Measurements from ENCODE around the gene KAZN. TPM values are rescaled to one million over a fixed set of nuclear protein-coding genes. Genes with fewer than 3 reads are reported as not detected.
A peak's percentile ranks its signal among the peaks of the same experiment; 100 is the strongest.

KAZN gene
- total RNA-seq, 1 donor from 2014 or later = 11.6 TPM

- H3K4me3 Mint-ChIP-seq = no peak overlapping the region
- H3K4me1 Mint-ChIP-seq = no peaks in the 10 kb centered on the region
- no peaks in the 10 kb centered on the region for H3K27me3 Mint-ChIP-seq (ENCODE audit: low read depth)
- TF ChIP-seq CTCF (conservative IDR thresholded peaks at IDR 0.05) = no peak
- no peak for DNase-seq (ENCODE audit: low read depth, low spot score)
- H3K36me3 Mint-ChIP-seq (ENCODE audit: low read depth) = peaks cover 4% of the 10 kb centered on the region
- peaks cover 3% of the 10 kb centered on the region for H3K9me3 Mint-ChIP-seq
- no peak overlapping the region for H3K27ac Mint-ChIP-seq (ENCODE audit: unreplicated experiment)
These were observed 29.6 kb upstream of the KAZN start for GRCh38 chr1:14568716-14569355.

GRCh38 chr1:14570514-14570913 lies 28.0 kb upstream of the KAZN start:
- no peak overlapping the region for H3K27ac Mint-ChIP-seq (ENCODE audit: unreplicated experiment)
- no peak for TF ChIP-seq CTCF (conservative IDR thresholded peaks at IDR 0.05)
- H3K27me3 Mint-ChIP-seq (ENCODE audit: low read depth) = no peaks in the 10 kb centered on the region
- H3K4me1 Mint-ChIP-seq = no peaks in the 10 kb centered on the region
- no peak overlapping the region for H3K4me3 Mint-ChIP-seq
- peaks cover 6% of the 10 kb centered on the region for H3K36me3 Mint-ChIP-seq (ENCODE audit: low read depth)
- H3K9me3 Mint-ChIP-seq = peaks cover 7% of the 10 kb centered on the region
- DNase-seq (ENCODE audit: low read depth, low spot score) = no peak

GRCh38 chr1:14571810-14572767 lies 26.4 kb upstream of the KAZN start:
- peak; percentile 13 for DNase-seq (ENCODE audit: low read depth, low spot score)
- Mint-ChIP-seq H3K27ac (ENCODE audit: unreplicated experiment) (no peak overlapping the region), H3K4me3 (no peak overlapping the region)

GRCh38 chr1:14572861-14573260 lies 25.6 kb upstream of the KAZN start:
- no peak for TF ChIP-seq CTCF (conservative IDR thresholded peaks at IDR 0.05)
- no peak for DNase-seq (ENCODE audit: low read depth, low spot score)
- peaks cover 2% of the 10 kb centered on the region for H3K36me3 Mint-ChIP-seq (ENCODE audit: low read depth)
- no peaks in the 10 kb centered on the region for H3K4me1 Mint-ChIP-seq
- H3K27me3 Mint-ChIP-seq (ENCODE audit: low read depth) = peaks cover 3% of the 10 kb centered on the region
- peaks cover 8% of the 10 kb centered on the region for H3K9me3 Mint-ChIP-seq
- H3K4me3 Mint-ChIP-seq = no peak overlapping the region
- no peak overlapping the region for H3K27ac Mint-ChIP-seq (ENCODE audit: unreplicated experiment)

More at GRCh38 chr1:14571810-14572767, 26.4 kb upstream of the KAZN start:
- H3K27me3 Mint-ChIP-seq (ENCODE audit: low read depth) = peaks cover 3% of the 10 kb centered on the region
- H3K9me3 Mint-ChIP-seq = peaks cover 8% of the 10 kb centered on the region
- TF ChIP-seq CTCF (conservative IDR thresholded peaks at IDR 0.05) = peak; percentile 56
- peaks cover 3% of the 10 kb centered on the region for H3K36me3 Mint-ChIP-seq (ENCODE audit: low read depth)
- no peaks in the 10 kb centered on the region for H3K4me1 Mint-ChIP-seq

- Mint-ChIP-seq H3K4me1 (no peaks in the 10 kb centered on the region), H3K9me3 (peaks cover 8% of the 10 kb centered on the region), H3K27ac (ENCODE audit: unreplicated experiment) (no peak overlapping the region), H3K27me3 (ENCODE audit: low read depth) (peaks cover 3% of the 10 kb centered on the region), H3K36me3 (ENCODE audit: low read depth) (peaks cover 2% of the 10 kb centered on the region), H3K4me3 (no peak overlapping the region)
- no peak for TF ChIP-seq CTCF (conservative IDR thresholded peaks at IDR 0.05)
- DNase-seq (ENCODE audit: low read depth, low spot score) = no peak
These were observed 22.3 kb upstream of the KAZN start for GRCh38 chr1:14576155-14576554.

Measured in neural crest cell (in vitro differentiated cells).